Measurements from ENCODE around the gene TPK1. TPM values are rescaled to one million over a fixed set of nuclear protein-coding genes. Genes with fewer than 3 reads are reported as not detected.

The TPK1 gene
- total RNA-seq, 1 experiment from 2014 or later, result 3.1 TPM

DNA sequence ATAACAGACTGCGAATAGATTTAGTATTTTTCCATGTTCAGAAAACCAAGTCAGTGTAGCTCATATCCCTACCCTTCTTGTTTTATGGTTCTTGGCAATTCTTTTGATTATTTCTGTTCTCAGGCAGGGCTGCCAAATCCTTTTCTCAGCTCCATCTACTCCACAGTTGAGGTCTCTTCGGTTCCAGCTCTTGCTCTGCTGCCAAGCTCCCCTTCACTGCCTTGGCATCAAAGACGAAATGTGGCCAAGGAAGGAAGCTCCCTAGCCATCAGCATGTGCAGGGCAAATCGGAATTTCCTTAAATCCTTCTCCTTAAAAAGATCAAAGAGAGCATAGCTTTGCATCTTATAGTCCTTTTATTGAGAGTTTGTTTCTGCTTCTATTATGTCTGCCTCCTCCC is 315.9 kb downstream of the TPK1 start:
- Histone ChIP-seq H4K5ac (ENCODE audit: insufficient read length, low read depth, low read length) (no peak overlapping the region), H3K27ac (ENCODE audit: insufficient read length, low read depth, low read length) (no peak overlapping the region), H2BK120ac (ENCODE audit: low read depth, low read length, poor library complexity, severe bottlenecking) (no peak overlapping the region), H2BK5ac (ENCODE audit: insufficient read length, low read length) (no peak overlapping the region), H3K23me2 (ENCODE audit: insufficient read length, low read depth, low read length, poor library complexity, severe bottlenecking) (no peaks in the 10 kb centered on the region), H2BK12ac (ENCODE audit: insufficient read length, low read depth, low read length) (no peak overlapping the region), H3T11ph (ENCODE audit: low read length) (no peak overlapping the region), H3K27me3 (ENCODE audit: insufficient read depth, low read length) (no peaks in the 10 kb centered on the region), H2AK5ac (ENCODE audit: insufficient read length, low read length) (no peak overlapping the region), H4K8ac (replicated peaks; ENCODE audit: insufficient read length, low read depth, low read length) (no peak overlapping the region), H3K79me1 (ENCODE audit: insufficient read depth, low read depth, low read length, poor library complexity, severe bottlenecking) (no peaks in the 10 kb centered on the region), H3K56ac (ENCODE audit: insufficient read length, low read depth, low read length) (no peak overlapping the region), H3K4ac (ENCODE audit: low read depth, low read length) (no peak overlapping the region), H4K20me1 (ENCODE audit: control insufficient read depth, insufficient read depth, insufficient read length) (no peaks in the 10 kb centered on the region), H3K79me2 (ENCODE audit: insufficient read depth, low read length) (no peaks in the 10 kb centered on the region), H2BK20ac (ENCODE audit: low read depth, low read length, poor library complexity, severe bottlenecking) (no peak overlapping the region), H3K23ac (ENCODE audit: insufficient read length, low read depth, low read length) (no peak overlapping the region), H3K14ac (ENCODE audit: insufficient read depth, low read length) (no peak overlapping the region), H3K18ac (ENCODE audit: insufficient read length, low read depth, low read length) (no peak overlapping the region), H3K9me3 (ENCODE audit: control insufficient read depth, low read depth, low read length) (no peaks in the 10 kb centered on the region), H4K91ac (ENCODE audit: insufficient read length, low read depth, low read length) (no peak overlapping the region), H3K4me2 (ENCODE audit: insufficient read depth, insufficient read length, low read length) (no peak overlapping the region), H2AFZ (ENCODE audit: low read length) (no peak overlapping the region), H3K9ac (ENCODE audit: extremely low read depth, insufficient read length, low read length) (no peak overlapping the region), H2BK15ac (ENCODE audit: low read depth, low read length) (no peak overlapping the region), H3K4me1 (ENCODE audit: insufficient read depth, low read length) (no peaks in the 10 kb centered on the region)
- DNase-seq, result no peak
- TF ChIP-seq, protein P1, sequence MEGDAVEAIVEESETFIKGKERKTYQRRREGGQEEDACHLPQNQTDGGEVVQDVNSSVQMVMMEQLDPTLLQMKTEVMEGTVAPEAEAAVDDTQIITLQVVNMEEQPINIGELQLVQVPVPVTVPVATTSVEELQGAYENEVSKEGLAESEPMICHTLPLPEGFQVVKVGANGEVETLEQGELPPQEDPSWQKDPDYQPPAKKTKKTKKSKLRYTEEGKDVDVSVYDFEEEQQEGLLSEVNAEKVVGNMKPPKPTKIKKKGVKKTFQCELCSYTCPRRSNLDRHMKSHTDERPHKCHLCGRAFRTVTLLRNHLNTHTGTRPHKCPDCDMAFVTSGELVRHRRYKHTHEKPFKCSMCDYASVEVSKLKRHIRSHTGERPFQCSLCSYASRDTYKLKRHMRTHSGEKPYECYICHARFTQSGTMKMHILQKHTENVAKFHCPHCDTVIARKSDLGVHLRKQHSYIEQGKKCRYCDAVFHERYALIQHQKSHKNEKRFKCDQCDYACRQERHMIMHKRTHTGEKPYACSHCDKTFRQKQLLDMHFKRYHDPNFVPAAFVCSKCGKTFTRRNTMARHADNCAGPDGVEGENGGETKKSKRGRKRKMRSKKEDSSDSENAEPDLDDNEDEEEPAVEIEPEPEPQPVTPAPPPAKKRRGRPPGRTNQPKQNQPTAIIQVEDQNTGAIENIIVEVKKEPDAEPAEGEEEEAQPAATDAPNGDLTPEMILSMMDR (conservative IDR thresholded peaks at IDR 0.05), result no peak
- peaks cover 12 to 15% of the 10 kb centered on the region in 2 experiments for H3K4me1 Mint-ChIP-seq
- H3K4me3 Mint-ChIP-seq, result no peak overlapping the region
- H3K9me3 Mint-ChIP-seq, result no peaks in the 10 kb centered on the region
- whole genome bisulfite sequencing (ENCODE audit: extremely low coverage, insufficient read length, low lambda C conversion rate), result no CpG with 5 or more reads among the region's 4 CpGs
- H3K36me3 Mint-ChIP-seq (ENCODE audit: insufficient read depth in 1 of 3, low read depth in 3 of 3), result no peaks in the 10 kb centered on the region
- H3K27me3 Mint-ChIP-seq (ENCODE audit: low read depth), result no peaks in the 10 kb centered on the region
- H3K27ac Mint-ChIP-seq, result no peak overlapping the region; a peak in 1 of 7 replicates

All from H9 (cell line).